Colonic mucosa (tissue), 4 donors: ENCODE data around the gene CCDC201. TPM values are rescaled to one million over a fixed set of nuclear protein-coding genes. Genes with fewer than 3 reads are reported as not detected.

Experiments used
- DNase-seq: peaks from one replicate; pipeline ENCODE4 v3.0.0-alpha.2; 2020
- H3K27ac ChIP-seq: fragments of 200-600 bp; one replicate; pipeline ENCODE4 v1.8.0; 2021
- H3K27me3 ChIP-seq: fragments of 200-600 bp; one replicate; pipeline ENCODE4 v1.8.0; 2021
- H3K36me3 ChIP-seq: fragments of 200-600 bp; one replicate; pipeline ENCODE4 v1.8.0; 2021
- H3K4me1 ChIP-seq: fragments of 200-600 bp; one replicate; pipeline ENCODE4 v1.8.0; 2021; ENCODE audit warnings: mild to moderate bottlenecking
- H3K4me3 ChIP-seq: fragments of 200-600 bp; one replicate; pipeline ENCODE4 v1.8.0; 2021
- H3K9ac ChIP-seq, 2 donors: one replicate each; pipeline ENCODE4 v1.7.0; 2013; ENCODE audit warnings: control low read depth in 2 of 2, low read depth in 2 of 2, low read length in 2 of 2
- H3K9me3 ChIP-seq: fragments of 200-600 bp; one replicate; pipeline ENCODE4 v1.8.0; 2021
- CTCF ChIP-seq: fragments of 200-600 bp; IDR thresholded peaks from one replicate; pipeline ENCODE4 v1.8.0; 2022; ENCODE audit warnings: antibody characterized with exemption, mild to moderate bottlenecking
- intact Hi-C: fragments of 100-400 bp; cut with DNase I; formaldehyde crosslinking; loops from one replicate; pipeline ENCODE4 v1.14.1; 2022
- total RNA-seq, 2 donors: library from RNA; stranded (reverse); fragmentation: NEBNext Ultra II Directional in 1 of 2; extraction: Animal tissue kit (Norgen Biotek cat#: 25700) in 1 of 2; gene quantifications; one replicate each; pipeline ENCODE4 v1.2.1, GENCODE V29; 2021
- donor health status: healthy.
- donor health status: DM: no; HTN: no; CAD: no.
- donor health status: DM: no; HTN: no; CAD: no.

The CCDC201 gene
- total RNA-seq, 2 donors from 2014 or later, result not detected

GRCh38 chr7:45893996-45894664, 21.2 kb upstream of the CCDC201 start:
- Histone ChIP-seq H3K4me3 (no peak overlapping the region), H3K27me3 (peaks cover 2% of the 10 kb centered on the region)
- intact Hi-C loops, result no loop called here

DNA sequence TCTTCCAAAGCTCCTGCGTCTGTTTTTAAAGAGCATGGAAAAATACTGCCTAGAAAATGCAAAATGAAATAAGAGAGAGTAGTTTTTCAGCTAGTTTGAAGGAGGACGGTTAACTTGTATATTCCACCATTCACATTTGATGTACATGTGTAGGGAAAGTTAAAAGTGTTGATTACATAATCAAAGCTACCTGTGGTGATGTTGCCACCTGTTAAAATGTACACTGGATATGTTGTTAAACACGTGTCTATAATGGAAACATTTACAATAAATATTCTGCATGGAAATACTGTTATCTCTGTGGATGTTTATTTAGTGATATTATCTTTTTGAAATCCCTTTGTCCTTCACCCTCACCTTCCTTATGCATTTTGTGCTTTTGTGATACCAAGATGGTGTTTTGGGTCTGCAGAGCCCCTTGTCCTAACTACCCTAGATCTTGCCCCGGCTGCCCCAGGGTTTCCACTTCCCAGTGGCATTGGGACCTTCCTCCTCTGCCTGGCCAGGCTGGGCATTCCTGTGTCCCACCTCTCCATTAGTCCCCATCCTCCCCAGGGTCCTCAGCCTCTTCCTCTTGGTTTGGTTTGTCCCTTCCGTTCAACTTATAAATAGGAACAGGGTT, 20.6 kb upstream of the CCDC201 start:
- Histone ChIP-seq H3K27ac (no peak overlapping the region), H3K4me1 (peaks cover 3% of the 10 kb centered on the region), H3K36me3 (no peaks in the 10 kb centered on the region), H3K27me3 (peaks cover 8% of the 10 kb centered on the region), H3K4me3 (no peak overlapping the region), H3K9me3 (no peaks in the 10 kb centered on the region), H3K9ac (no peak overlapping the region)
- intact Hi-C loops, result no loop called here
- no peak for TF ChIP-seq CTCF
- no peak for DNase-seq

More at GRCh38 chr7:45893996-45894664, 21.2 kb upstream of the CCDC201 start:
- Histone ChIP-seq H3K9ac (no peak overlapping the region), H3K27ac (no peak overlapping the region), H3K36me3 (no peaks in the 10 kb centered on the region), H3K9me3 (no peaks in the 10 kb centered on the region), H3K4me1 (no peaks in the 10 kb centered on the region)
- DNase-seq, result no peak
- TF ChIP-seq CTCF, result no peak

- peaks cover 16% of the 10 kb centered on the region for H3K27me3 ChIP-seq
- H3K27ac ChIP-seq, result no peak overlapping the region
- DNase-seq, result no peak
- peaks cover 3% of the 10 kb centered on the region for H3K4me1 ChIP-seq
- no peak overlapping the region for H3K9ac ChIP-seq
- H3K9me3 ChIP-seq, result no peaks in the 10 kb centered on the region
- H3K36me3 ChIP-seq, result no peaks in the 10 kb centered on the region
- TF ChIP-seq CTCF, result no peak
- intact Hi-C loops, result no loop called here
- H3K4me3 ChIP-seq, result no peak overlapping the region
Observed at GRCh38 chr7:45892407-45893035, 19.6 kb upstream of the CCDC201 start.

- no peak overlapping the region for H3K9ac ChIP-seq
- no peaks in the 10 kb centered on the region for H3K9me3 ChIP-seq
- no peak overlapping the region for H3K27ac ChIP-seq
- intact Hi-C loops, result no loop called here
- no peak for DNase-seq
- TF ChIP-seq CTCF, result peak; percentile 4
- peaks cover 3% of the 10 kb centered on the region for H3K4me1 ChIP-seq
- no peak overlapping the region for H3K4me3 ChIP-seq
- peaks cover 23% of the 10 kb centered on the region for H3K27me3 ChIP-seq
- no peaks in the 10 kb centered on the region for H3K36me3 ChIP-seq
Observed at GRCh38 chr7:45891462-45892402, 18.9 kb upstream of the CCDC201 start.

GRCh38 chr7:45890902-45891461, 18.1 kb upstream of the CCDC201 start:
- Histone ChIP-seq H3K4me1 (peaks cover 3% of the 10 kb centered on the region), H3K9ac (no peak overlapping the region), H3K9me3 (no peaks in the 10 kb centered on the region), H3K27me3 (peaks cover 23% of the 10 kb centered on the region), H3K27ac (no peak overlapping the region), H3K36me3 (no peaks in the 10 kb centered on the region), H3K4me3 (no peak overlapping the region)
- peak; percentile 20 for TF ChIP-seq CTCF
- DNase-seq, result no peak
- intact Hi-C loops, result no loop called here
